ENCODE measurements around the gene NLRX1. TPM values are rescaled to one million over a fixed set of nuclear protein-coding genes. Genes with fewer than 3 reads are reported as not detected.

NLRX1 gene
- total RNA-seq, 2 donors from 2014 or later = 21.8 to 29.6 TPM

DNA sequence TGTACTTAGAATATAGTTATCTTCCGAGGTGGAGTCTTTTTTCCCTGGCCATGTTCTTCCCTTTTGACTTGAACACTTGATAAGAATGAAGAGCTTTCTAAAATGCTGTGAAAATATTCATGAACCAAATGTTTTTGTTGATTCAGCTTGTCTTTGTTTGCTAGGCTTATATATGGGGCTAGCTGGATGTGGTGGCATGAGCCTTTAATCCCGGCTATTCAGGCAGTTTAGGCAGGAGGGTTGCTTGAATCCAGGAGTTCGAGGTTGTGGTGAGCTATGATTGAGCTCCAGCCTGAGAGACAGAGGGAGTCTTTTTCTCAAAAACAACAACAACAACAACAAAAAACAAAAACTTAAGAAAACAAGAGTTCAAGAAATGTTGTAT lies 60.8 kb downstream of the NLRX1 start:
- WGBS, 2 experiments (ENCODE audit: insufficient coverage in 1 of 2, insufficient read length in 1 of 2) = 98 to 100% methylated on average over 1 to 3 of the region's 3 CpGs

DNA sequence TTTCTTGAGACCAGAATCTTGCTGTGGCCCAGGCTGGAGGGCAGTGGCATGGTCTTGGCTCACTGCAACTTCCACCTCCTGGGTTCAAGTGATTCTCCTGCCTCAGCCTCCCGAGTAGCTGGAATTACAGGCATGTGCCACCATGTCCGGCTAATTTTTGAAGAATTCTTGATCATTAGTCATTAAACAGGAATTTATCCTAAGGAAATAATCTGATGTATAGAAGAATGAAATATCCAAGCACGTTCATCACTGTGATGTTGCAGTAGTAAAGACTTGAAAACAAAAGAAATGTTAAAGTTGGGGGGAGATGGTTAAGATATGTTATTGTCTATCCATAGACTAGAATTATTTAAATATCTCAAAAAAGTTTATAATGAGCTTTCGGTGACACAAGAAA lies 61.2 kb downstream of the NLRX1 start:
- Histone ChIP-seq H3K27ac (ENCODE audit: low read depth, low read length) (no peak overlapping the region), H3K36me3 (ENCODE audit: control insufficient read depth, insufficient read depth, low read length) (peaks cover 32% of the 10 kb centered on the region), H3K4me3 (ENCODE audit: low read length) (no peak overlapping the region), H3K9me3 (ENCODE audit: control insufficient read depth, low read length) (peaks cover 9% of the 10 kb centered on the region), H3K9ac (ENCODE audit: extremely low read depth, low read length, poor library complexity, severe bottlenecking) (no peak overlapping the region), H3K4me1 (ENCODE audit: control insufficient read depth, insufficient read depth, low read length) (no peaks in the 10 kb centered on the region), H3K27me3 (ENCODE audit: control insufficient read depth, insufficient read depth, low read length, poor library complexity, severe bottlenecking) (no peaks in the 10 kb centered on the region)
- no peaks in the 10 kb centered on the region for H3K27me3 Mint-ChIP-seq (ENCODE audit: insufficient read depth)
- peaks cover 34% of the 10 kb centered on the region for H3K36me3 Mint-ChIP-seq (ENCODE audit: low read depth)
- TF ChIP-seq, protein P1, sequence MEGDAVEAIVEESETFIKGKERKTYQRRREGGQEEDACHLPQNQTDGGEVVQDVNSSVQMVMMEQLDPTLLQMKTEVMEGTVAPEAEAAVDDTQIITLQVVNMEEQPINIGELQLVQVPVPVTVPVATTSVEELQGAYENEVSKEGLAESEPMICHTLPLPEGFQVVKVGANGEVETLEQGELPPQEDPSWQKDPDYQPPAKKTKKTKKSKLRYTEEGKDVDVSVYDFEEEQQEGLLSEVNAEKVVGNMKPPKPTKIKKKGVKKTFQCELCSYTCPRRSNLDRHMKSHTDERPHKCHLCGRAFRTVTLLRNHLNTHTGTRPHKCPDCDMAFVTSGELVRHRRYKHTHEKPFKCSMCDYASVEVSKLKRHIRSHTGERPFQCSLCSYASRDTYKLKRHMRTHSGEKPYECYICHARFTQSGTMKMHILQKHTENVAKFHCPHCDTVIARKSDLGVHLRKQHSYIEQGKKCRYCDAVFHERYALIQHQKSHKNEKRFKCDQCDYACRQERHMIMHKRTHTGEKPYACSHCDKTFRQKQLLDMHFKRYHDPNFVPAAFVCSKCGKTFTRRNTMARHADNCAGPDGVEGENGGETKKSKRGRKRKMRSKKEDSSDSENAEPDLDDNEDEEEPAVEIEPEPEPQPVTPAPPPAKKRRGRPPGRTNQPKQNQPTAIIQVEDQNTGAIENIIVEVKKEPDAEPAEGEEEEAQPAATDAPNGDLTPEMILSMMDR (conservative IDR thresholded peaks at IDR 0.05) = no peak
- no peak for DNase-seq
- 82 to 97% methylated on average over 3 of the region's 4 CpGs for WGBS, 2 experiments (ENCODE audit: insufficient coverage in 1 of 2, insufficient read length in 1 of 2)
- no peak overlapping the region for H3K4me3 Mint-ChIP-seq
- no peak overlapping the region for H3K27ac Mint-ChIP-seq
- no peaks in the 10 kb centered on the region for H3K4me1 Mint-ChIP-seq
- H3K9me3 Mint-ChIP-seq = no peaks in the 10 kb centered on the region

More for the DNA sequence above, 60.8 kb downstream of the NLRX1 start:
- Histone ChIP-seq H3K27ac (ENCODE audit: low read depth, low read length) (no peak overlapping the region), H3K4me1 (ENCODE audit: control insufficient read depth, insufficient read depth, low read length) (no peaks in the 10 kb centered on the region), H3K27me3 (ENCODE audit: control insufficient read depth, insufficient read depth, low read length, poor library complexity, severe bottlenecking) (no peaks in the 10 kb centered on the region), H3K4me3 (ENCODE audit: low read length) (no peak overlapping the region), H3K36me3 (ENCODE audit: control insufficient read depth, insufficient read depth, low read length) (peaks cover 27% of the 10 kb centered on the region), H3K9ac (ENCODE audit: extremely low read depth, low read length, poor library complexity, severe bottlenecking) (no peak overlapping the region), H3K9me3 (ENCODE audit: control insufficient read depth, low read length) (peaks cover 9% of the 10 kb centered on the region)
- no peak for DNase-seq
- no peaks in the 10 kb centered on the region for H3K27me3 Mint-ChIP-seq (ENCODE audit: insufficient read depth)
- no peak overlapping the region for H3K27ac Mint-ChIP-seq
- TF ChIP-seq, protein P1 (conservative IDR thresholded peaks at IDR 0.05) = no peak
- no peaks in the 10 kb centered on the region for H3K4me1 Mint-ChIP-seq
- H3K9me3 Mint-ChIP-seq = no peaks in the 10 kb centered on the region
- no peak overlapping the region for H3K4me3 Mint-ChIP-seq
- H3K36me3 Mint-ChIP-seq (ENCODE audit: low read depth) = peaks cover 32% of the 10 kb centered on the region

Other genes with a start within 250 kb of the NLRX1 start
- gene BCL9L, start 242.8 kb upstream of the NLRX1 start, total RNA-seq = 10 to 100 TPM; 73.9 to 77.3 TPM
- under 1 TPM in 1 of 2 donors, not detected in 1; 0.38 TPM for gene UPK2, start 212.4 kb upstream of the NLRX1 start, total RNA-seq
- gene FOXR1, start 197.0 kb upstream of the NLRX1 start, total RNA-seq = not detected
- 10 to 100 TPM; 38.7 to 43.3 TPM for gene CENATAC, start 170.6 kb upstream of the NLRX1 start, total RNA-seq
- 1,000 to 10,000 TPM; 1,289 to 1,299 TPM for gene RPS25, start 150.4 kb upstream of the NLRX1 start, total RNA-seq
- 10 to 100 TPM; 60.0 to 66.8 TPM for gene TRAPPC4, start 150.0 kb upstream of the NLRX1 start, total RNA-seq
- gene SLC37A4, start 137.8 kb upstream of the NLRX1 start, total RNA-seq = 10 to 100 TPM; 63.6 to 75.3 TPM
- 100 to 1,000 TPM; 277 to 315 TPM for gene HYOU1, start 111.5 kb upstream of the NLRX1 start, total RNA-seq
- gene VPS11, start 100.9 kb upstream of the NLRX1 start, total RNA-seq = 10 to 100 TPM; 26.9 to 29.1 TPM
- 10 to 100 TPM; 45.9 to 54.8 TPM for gene HMBS, start 83.8 kb upstream of the NLRX1 start, total RNA-seq
- gene DPAGT1, start 66.9 kb upstream of the NLRX1 start, total RNA-seq = 10 to 100 TPM; 49.4 to 51.9 TPM
- gene C2CD2L, start 61.4 kb upstream of the NLRX1 start, total RNA-seq = 1 to 10 TPM; 2.4 to 3.1 TPM
- gene HINFP, start 47.1 kb upstream of the NLRX1 start, total RNA-seq = 10 to 100 TPM; 43.8 to 44.8 TPM
- gene ABCG4, start 19.7 kb upstream of the NLRX1 start, total RNA-seq = 1 to 10 TPM; 1.5 to 1.8 TPM
- gene NHERF4, start 16.8 kb downstream of the NLRX1 start, total RNA-seq = under 1 TPM; 0.11 to 0.97 TPM
- 10 to 100 TPM; 40.3 to 52.7 TPM for gene CBL, start 37.6 kb downstream of the NLRX1 start, total RNA-seq
- gene MCAM, start 148.4 kb downstream of the NLRX1 start, total RNA-seq = 10 to 100 TPM; 21.9 to 28.3 TPM
- gene RNF26, start 165.8 kb downstream of the NLRX1 start, total RNA-seq = 10 to 100 TPM; 51.8 to 76.3 TPM
- under 1 TPM; 0.62 to 0.66 TPM for gene C1QTNF5, start 172.2 kb downstream of the NLRX1 start, total RNA-seq
- not detected for gene MFRP, start 178.0 kb downstream of the NLRX1 start, total RNA-seq
- gene USP2, start 213.0 kb downstream of the NLRX1 start, total RNA-seq = 10 to 100 TPM; 17.8 to 21.1 TPM

Measured in endodermal cell (in vitro differentiated cells).